H9 (cell line): Measurements from ENCODE around the gene ITGA11. TPM values are rescaled to one million over a fixed set of nuclear protein-coding genes. Genes with fewer than 3 reads are reported as not detected.
A peak's percentile ranks its signal among the peaks of the same experiment; 100 is the strongest.

ENCODE experiments used
- DNase-seq: peaks from one replicate; pipeline ENCODE4 v3.0.0-alpha.2; 2017
- H2AFZ ChIP-seq: one replicate; pipeline ENCODE4 v1.6.1; 2013; ENCODE audit warnings: mild to moderate bottlenecking, low read length, control low read depth, moderate library complexity
- H2AK5ac ChIP-seq: 2 replicates; pipeline ENCODE4 v1.6.1; 2013; ENCODE audit warnings: low read length, control low read depth, mixed read lengths; ENCODE audit not compliant: insufficient read length
- H2BK120ac ChIP-seq: one replicate; pipeline ENCODE4 v1.6.1; 2013; ENCODE audit warnings: low read depth, mild to moderate bottlenecking, low read length, control low read depth, inconsistent platforms; ENCODE audit not compliant: poor library complexity, severe bottlenecking
- H2BK12ac ChIP-seq: 2 replicates; pipeline ENCODE4 v1.6.1; 2013; ENCODE audit warnings: low read length, control low read depth, mixed read lengths, low read depth; ENCODE audit not compliant: insufficient read length
- H2BK15ac ChIP-seq: 2 replicates; pipeline ENCODE4 v1.6.1; 2013; ENCODE audit warnings: low read depth, low read length, control low read depth
- H2BK20ac ChIP-seq: one replicate; pipeline ENCODE4 v1.6.1; 2013; ENCODE audit warnings: low read depth, mild to moderate bottlenecking, low read length, control low read depth, inconsistent platforms; ENCODE audit not compliant: poor library complexity, severe bottlenecking
- H2BK5ac ChIP-seq: 2 replicates; pipeline ENCODE4 v1.6.1; 2013; ENCODE audit warnings: low read length, control low read depth, mixed read lengths; ENCODE audit not compliant: insufficient read length
- H3K14ac ChIP-seq: 2 replicates; pipeline ENCODE4 v1.6.1; 2013; ENCODE audit warnings: low read length, control low read depth; ENCODE audit not compliant: insufficient read depth
- H3K18ac ChIP-seq: 2 replicates; pipeline ENCODE4 v1.6.1; 2013; ENCODE audit warnings: low read depth, mild to moderate bottlenecking, mixed read lengths, low read length, control low read depth; ENCODE audit not compliant: insufficient read length
- H3K23ac ChIP-seq: 2 replicates; pipeline ENCODE4 v1.6.1; 2013; ENCODE audit warnings: low read length, control low read depth, mixed read lengths, low read depth; ENCODE audit not compliant: insufficient read length
- H3K23me2 ChIP-seq: 2 replicates; pipeline ENCODE4 v1.6.1; 2013; ENCODE audit warnings: low read depth, mild to moderate bottlenecking, mixed read lengths, low read length, control low read depth; ENCODE audit not compliant: insufficient read length, poor library complexity, severe bottlenecking
- H3K27ac ChIP-seq: 2 replicates; pipeline ENCODE4 v1.5.1; 2013; ENCODE audit warnings: low read length, control low read depth, mixed read lengths, low read depth; ENCODE audit not compliant: insufficient read length
- H3K27me3 ChIP-seq: 2 replicates; pipeline ENCODE4 v1.6.1; 2013; ENCODE audit warnings: low read length, control low read depth, inconsistent platforms; ENCODE audit not compliant: insufficient read depth
- H3K4ac ChIP-seq: 2 replicates; pipeline ENCODE4 v1.6.1; 2013; ENCODE audit warnings: low read depth, mild to moderate bottlenecking, control low read depth, inconsistent platforms, low read length, moderate library complexity
- H3K4me1 ChIP-seq: 2 replicates; pipeline ENCODE4 v1.6.1; 2013; ENCODE audit warnings: low read length, control low read depth, inconsistent platforms; ENCODE audit not compliant: insufficient read depth
- H3K4me2 ChIP-seq: 2 replicates; pipeline ENCODE4 v1.6.1; 2013; ENCODE audit warnings: low read length, control low read depth, mixed read lengths; ENCODE audit not compliant: insufficient read length, insufficient read depth
- H3K56ac ChIP-seq: 2 replicates; pipeline ENCODE4 v1.6.1; 2013; ENCODE audit warnings: low read depth, mild to moderate bottlenecking, mixed read lengths, low read length, control low read depth; ENCODE audit not compliant: insufficient read length
- H3K79me1 ChIP-seq: 2 replicates; pipeline ENCODE4 v1.6.1; 2013; ENCODE audit warnings: low read depth, mild to moderate bottlenecking, moderate library complexity, low read length, control low read depth, inconsistent platforms; ENCODE audit not compliant: insufficient read depth, poor library complexity, severe bottlenecking
- H3K79me2 ChIP-seq: 2 replicates; pipeline ENCODE4 v1.6.1; 2013; ENCODE audit warnings: low read length, control low read depth, inconsistent platforms; ENCODE audit not compliant: insufficient read depth
- H3K9ac ChIP-seq: 2 replicates; pipeline ENCODE4 v1.6.1; 2013; ENCODE audit warnings: low read length, control low read depth, mixed read lengths; ENCODE audit not compliant: insufficient read length; ENCODE audit errors: extremely low read depth
- H3K9me3 ChIP-seq: one replicate; pipeline ENCODE4 v1.6.1; 2013; ENCODE audit warnings: low read depth, low read length, inconsistent platforms; ENCODE audit not compliant: control insufficient read depth
- H3T11ph ChIP-seq: one replicate; pipeline ENCODE4 v1.6.1; 2013; ENCODE audit warnings: mild to moderate bottlenecking, low read length, control low read depth, inconsistent platforms
- H4K20me1 ChIP-seq: one replicate; pipeline ENCODE4 v1.6.1; 2013; ENCODE audit not compliant: control insufficient read depth, insufficient read length, insufficient read depth
- H4K5ac ChIP-seq: 2 replicates; pipeline ENCODE4 v1.6.1; 2013; ENCODE audit warnings: low read depth, mild to moderate bottlenecking, mixed read lengths, low read length, control low read depth; ENCODE audit not compliant: insufficient read length
- H4K8ac ChIP-seq: replicated peaks from 2 replicates; pipeline ENCODE4 v1.6.1; 2013; ENCODE audit warnings: low read length, control low read depth, mixed read lengths, low read depth; ENCODE audit not compliant: insufficient read length
- H4K91ac ChIP-seq: 2 replicates; pipeline ENCODE4 v1.6.1; 2013; ENCODE audit warnings: low read depth, mild to moderate bottlenecking, moderate library complexity, mixed read lengths, low read length, control low read depth; ENCODE audit not compliant: insufficient read length
- H3K27ac Mint-ChIP-seq, 3 experiments: 2 replicates in 2 of 3; 3 replicates in 1 of 3; pipeline ENCODE4 v1.8.0; 2020 to 2021; ENCODE audit warnings: mixed read lengths in 3 of 3, mild to moderate bottlenecking in 1 of 3, moderate library complexity in 1 of 3
- H3K27me3 Mint-ChIP-seq: 2 replicates; pipeline ENCODE4 v1.8.0; 2021; ENCODE audit warnings: low read depth, mild to moderate bottlenecking, moderate library complexity, mixed read lengths
- H3K36me3 Mint-ChIP-seq, 3 experiments: 2 replicates in 2 of 3; 3 replicates in 1 of 3; pipeline ENCODE4 v1.8.0; 2020 to 2021; ENCODE audit warnings: low read depth in 3 of 3, mixed read lengths in 3 of 3; ENCODE audit not compliant: insufficient read depth in 1 of 3
- H3K4me1 Mint-ChIP-seq, 2 experiments: 2 replicates each; pipeline ENCODE4 v1.8.0; 2020; ENCODE audit warnings: mixed read lengths in 2 of 2
- H3K4me3 Mint-ChIP-seq, 2 experiments: 2 replicates in 1 of 2; 3 replicates in 1 of 2; pipeline ENCODE4 v1.8.0; 2020 to 2021; ENCODE audit warnings: mild to moderate bottlenecking in 2 of 2, mixed read lengths in 2 of 2, moderate library complexity in 1 of 2
- H3K9me3 Mint-ChIP-seq, 2 experiments: 2 replicates in 1 of 2; 3 replicates in 1 of 2; pipeline ENCODE4 v1.8.0; 2020; ENCODE audit warnings: mild to moderate bottlenecking in 2 of 2, mixed read lengths in 2 of 2, moderate library complexity in 1 of 2
- CTCF ChIP-seq: fragments of 200-600 bp; sonication (generic); conservative IDR thresholded peaks from 3 replicates; pipeline ENCODE4 v1.8.0; 2021; ENCODE audit warnings: antibody characterized with exemption, mild to moderate bottlenecking
- WGBS: extraction: QIAGEN DNeasy Blood & Tissue Kit; methylation state at CpG from one replicate; pipeline ENCODE4 v1.1.7; 2013; ENCODE audit warnings: missing lambda C conversion rate, low lambda C conversion rate, mixed read lengths; ENCODE audit not compliant: insufficient read length; ENCODE audit errors: extremely low coverage; 5-methylcytosine and 5-hydroxymethylcytosine counted together
- total RNA-seq: library from RNA; stranded (reverse); gene quantifications from 2 replicates; pipeline ENCODE4 v1.2.1, GENCODE V29; 2021

Gene ITGA11
- total RNA-seq, 1 experiment from 2014 or later: 0.07 TPM

GRCh38 chr15:68289621-68290352 is 142.2 kb downstream of the ITGA11 start:
- Histone ChIP-seq H2AFZ (no peak overlapping the region), H2AK5ac (no peak overlapping the region), H3K27me3 (no peaks in the 10 kb centered on the region), H2BK5ac (no peak overlapping the region), H2BK15ac (no peak overlapping the region), H4K8ac (no peak overlapping the region), H3K14ac (no peak overlapping the region), H3K9me3 (no peaks in the 10 kb centered on the region), H2BK120ac (no peak overlapping the region), H3K23me2 (no peaks in the 10 kb centered on the region), H3K4me2 (no peak overlapping the region), H3K27ac (no peak overlapping the region), H3K79me1 (no peaks in the 10 kb centered on the region), H3K56ac (no peak overlapping the region), H3K4me1 (no peaks in the 10 kb centered on the region; the same call in 1 of the 2 replicates), H3K23ac (no peak overlapping the region), H4K91ac (no peak overlapping the region), H3K9ac (no peak overlapping the region), H3T11ph (no peak overlapping the region), H4K20me1 (no peaks in the 10 kb centered on the region), H4K5ac (no peak overlapping the region), H2BK12ac (no peak overlapping the region), H2BK20ac (no peak overlapping the region), H3K4ac (no peak overlapping the region), H3K18ac (no peak overlapping the region), H3K79me2 (peaks cover 14% of the 10 kb centered on the region; the same call in 1 of the 2 replicates)
- no peak overlapping the region for H3K4me3 Mint-ChIP-seq
- H3K9me3 Mint-ChIP-seq: peaks cover 3 to 6% of the 10 kb centered on the region in 2 experiments
- no peak for DNase-seq
- peaks cover 65 to 70% of the 10 kb centered on the region in 2 experiments for H3K4me1 Mint-ChIP-seq
- TF ChIP-seq CTCF: no peak
- H3K36me3 Mint-ChIP-seq: peaks cover 26 to 53% (median 40%) of the 10 kb centered on the region in 3 experiments
- no peaks in the 10 kb centered on the region for H3K27me3 Mint-ChIP-seq
- no CpG with 5 or more reads among the region's 14 CpGs for WGBS
- peak overlapping the region in 1 of 3 experiments; percentile 55; a peak in 1 of 7 replicates for H3K27ac Mint-ChIP-seq
